Measurements from ENCODE around the gene ITIH3. TPM values are rescaled to one million over a fixed set of nuclear protein-coding genes. Genes with fewer than 3 reads are reported as not detected.
A peak's percentile ranks its signal among the peaks of the same experiment; 100 is the strongest.

The ITIH3 gene
- total RNA-seq, 1 donor from 2014 or later, result not detected

DNA sequence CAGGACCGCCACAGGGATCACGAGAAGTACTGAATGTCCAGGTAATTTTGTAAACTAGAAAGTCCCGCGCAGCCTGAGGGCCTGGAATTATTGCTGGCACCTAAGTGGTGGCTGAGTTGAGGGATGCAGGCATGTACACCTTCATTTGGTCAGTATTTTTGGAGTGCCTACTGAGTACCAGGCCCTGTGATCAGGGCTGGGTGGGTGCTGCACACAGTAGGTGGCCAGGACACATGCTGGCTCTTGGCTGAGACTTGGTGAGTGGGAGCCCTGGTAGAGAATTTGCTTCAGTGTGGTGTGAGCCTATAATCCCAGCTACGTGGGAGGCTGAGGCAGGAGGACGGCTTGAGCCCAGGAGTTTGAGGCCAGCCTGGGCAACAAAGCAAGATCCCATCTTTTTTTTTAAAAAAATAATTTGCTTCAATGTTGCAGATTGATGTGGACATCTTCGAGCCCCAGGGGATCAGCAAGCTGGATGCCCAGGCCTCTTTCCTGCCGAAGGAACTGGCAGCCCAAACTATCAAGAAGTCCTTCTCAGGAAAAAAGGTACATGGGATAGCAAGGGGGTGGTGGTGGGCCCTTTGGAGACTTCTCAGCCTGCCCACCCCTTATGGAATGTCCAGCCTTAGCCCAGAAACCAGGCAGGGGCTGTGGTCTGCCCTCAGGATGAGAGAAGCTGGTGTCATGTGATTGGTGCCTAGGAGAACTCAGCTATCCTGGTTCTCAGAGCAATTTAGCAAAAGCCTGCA is 14.6 kb upstream of the ITIH3 start:
- DNase-seq, result no peak

DNA sequence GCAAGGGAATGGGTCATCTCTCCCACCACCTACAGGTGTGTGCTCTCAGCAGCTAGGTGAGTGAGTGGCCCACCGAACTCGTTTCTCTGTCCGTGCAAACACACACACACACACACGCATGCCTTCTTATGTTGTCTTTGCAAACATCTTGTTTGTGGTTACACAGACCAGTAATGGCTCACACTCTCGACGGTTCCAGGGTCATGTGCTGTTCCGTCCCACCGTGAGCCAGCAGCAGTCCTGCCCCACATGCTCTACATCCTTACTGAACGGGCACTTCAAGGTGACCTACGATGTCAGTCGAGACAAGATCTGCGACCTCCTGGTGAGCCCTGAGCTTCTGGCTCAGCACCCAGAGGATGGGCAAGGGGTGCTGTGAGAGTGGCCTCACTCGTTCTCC is 12.9 kb upstream of the ITIH3 start:
- H3K27me3 Mint-ChIP-seq (ENCODE audit: unreplicated experiment), result peaks cover 6% of the 10 kb centered on the region
- H3K9me3 Mint-ChIP-seq (ENCODE audit: unreplicated experiment), result peaks cover 2% of the 10 kb centered on the region
- no peaks in the 10 kb centered on the region for H3K4me1 Mint-ChIP-seq (ENCODE audit: low read depth, unreplicated experiment)
- DNase-seq, result peak; percentile 4
- H3K36me3 Mint-ChIP-seq (ENCODE audit: unreplicated experiment), result no peaks in the 10 kb centered on the region
- H3K4me3 Mint-ChIP-seq (ENCODE audit: unreplicated experiment), result no peak overlapping the region
- H3K27ac Mint-ChIP-seq (ENCODE audit: unreplicated experiment), result no peak overlapping the region
- TF ChIP-seq, protein P1, sequence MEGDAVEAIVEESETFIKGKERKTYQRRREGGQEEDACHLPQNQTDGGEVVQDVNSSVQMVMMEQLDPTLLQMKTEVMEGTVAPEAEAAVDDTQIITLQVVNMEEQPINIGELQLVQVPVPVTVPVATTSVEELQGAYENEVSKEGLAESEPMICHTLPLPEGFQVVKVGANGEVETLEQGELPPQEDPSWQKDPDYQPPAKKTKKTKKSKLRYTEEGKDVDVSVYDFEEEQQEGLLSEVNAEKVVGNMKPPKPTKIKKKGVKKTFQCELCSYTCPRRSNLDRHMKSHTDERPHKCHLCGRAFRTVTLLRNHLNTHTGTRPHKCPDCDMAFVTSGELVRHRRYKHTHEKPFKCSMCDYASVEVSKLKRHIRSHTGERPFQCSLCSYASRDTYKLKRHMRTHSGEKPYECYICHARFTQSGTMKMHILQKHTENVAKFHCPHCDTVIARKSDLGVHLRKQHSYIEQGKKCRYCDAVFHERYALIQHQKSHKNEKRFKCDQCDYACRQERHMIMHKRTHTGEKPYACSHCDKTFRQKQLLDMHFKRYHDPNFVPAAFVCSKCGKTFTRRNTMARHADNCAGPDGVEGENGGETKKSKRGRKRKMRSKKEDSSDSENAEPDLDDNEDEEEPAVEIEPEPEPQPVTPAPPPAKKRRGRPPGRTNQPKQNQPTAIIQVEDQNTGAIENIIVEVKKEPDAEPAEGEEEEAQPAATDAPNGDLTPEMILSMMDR (IDR thresholded peaks at IDR 0.05; ENCODE audit: partially characterized antibody, unreplicated experiment), result no peak

More for the DNA sequence above, 14.6 kb upstream of the ITIH3 start:
- TF ChIP-seq, protein P1 (IDR thresholded peaks at IDR 0.05; ENCODE audit: partially characterized antibody, unreplicated experiment), result no peak
- Mint-ChIP-seq H3K27ac (ENCODE audit: unreplicated experiment) (no peak overlapping the region), H3K4me1 (ENCODE audit: low read depth, unreplicated experiment) (no peaks in the 10 kb centered on the region), H3K9me3 (ENCODE audit: unreplicated experiment) (peaks cover 2% of the 10 kb centered on the region), H3K27me3 (ENCODE audit: unreplicated experiment) (peaks cover 6% of the 10 kb centered on the region), H3K4me3 (ENCODE audit: unreplicated experiment) (no peak overlapping the region), H3K36me3 (ENCODE audit: unreplicated experiment) (no peaks in the 10 kb centered on the region)

DNA sequence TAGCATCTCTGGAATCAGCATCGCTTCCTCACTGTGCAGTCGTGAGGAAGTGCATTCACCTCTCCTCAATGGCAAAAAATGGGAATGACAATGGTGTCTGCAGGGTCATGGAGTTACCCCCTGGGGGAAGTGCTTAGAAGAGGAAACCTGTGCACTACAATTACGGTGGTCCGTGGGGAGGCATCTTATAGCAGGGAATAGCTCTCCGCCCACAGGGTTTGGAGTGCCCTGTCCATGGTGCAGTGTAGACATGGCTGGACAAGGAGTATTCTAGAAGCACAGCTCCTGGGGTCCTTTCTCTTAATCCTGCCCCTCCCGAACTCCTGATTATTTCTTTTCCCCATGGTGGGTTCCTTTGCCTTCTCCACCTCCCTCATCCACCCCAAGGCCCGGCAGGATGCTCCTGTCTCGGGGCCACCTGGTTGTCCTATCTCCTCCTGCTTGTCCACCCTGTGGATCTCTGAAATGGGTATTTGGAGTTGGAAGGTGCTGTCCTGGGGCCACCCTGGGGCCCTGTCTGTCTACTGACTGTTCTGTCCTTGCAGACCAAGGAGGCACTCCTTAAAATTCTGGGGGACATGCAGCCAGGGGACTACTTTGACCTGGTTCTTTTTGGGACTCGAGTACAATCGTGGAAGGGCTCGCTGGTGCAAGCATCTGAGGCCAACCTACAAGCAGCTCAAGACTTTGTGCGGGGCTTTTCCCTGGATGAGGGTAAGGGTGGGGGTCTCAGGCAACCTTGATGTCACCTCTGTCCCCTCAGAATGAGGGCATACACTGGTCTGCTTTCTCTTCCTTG is 12.0 kb upstream of the ITIH3 start:
- H3K4me3 Mint-ChIP-seq (ENCODE audit: unreplicated experiment), result no peak overlapping the region
- no peak for DNase-seq
- peaks cover 2% of the 10 kb centered on the region for H3K9me3 Mint-ChIP-seq (ENCODE audit: unreplicated experiment)
- H3K27ac Mint-ChIP-seq (ENCODE audit: unreplicated experiment), result no peak overlapping the region
- peaks cover 6% of the 10 kb centered on the region for H3K27me3 Mint-ChIP-seq (ENCODE audit: unreplicated experiment)
- H3K4me1 Mint-ChIP-seq (ENCODE audit: low read depth, unreplicated experiment), result no peaks in the 10 kb centered on the region
- TF ChIP-seq, protein P1 (IDR thresholded peaks at IDR 0.05; ENCODE audit: partially characterized antibody, unreplicated experiment), result no peak
- no peaks in the 10 kb centered on the region for H3K36me3 Mint-ChIP-seq (ENCODE audit: unreplicated experiment)

DNA sequence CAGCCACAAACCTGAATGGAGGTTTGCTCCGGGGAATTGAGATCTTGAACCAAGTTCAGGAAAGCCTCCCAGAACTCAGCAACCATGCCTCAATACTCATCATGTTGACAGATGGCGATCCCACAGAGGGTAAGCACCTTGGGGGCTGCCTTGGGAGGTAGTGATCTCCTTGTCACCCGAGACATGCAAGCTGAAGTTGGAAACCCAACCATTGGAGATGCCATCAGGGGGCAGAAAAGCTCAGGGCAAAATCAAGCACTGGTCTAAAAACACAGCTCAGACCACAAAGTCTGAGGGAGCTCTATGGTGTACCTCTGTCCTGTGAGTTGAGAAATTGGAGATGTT is 11.4 kb upstream of the ITIH3 start:
- Mint-ChIP-seq H3K4me3 (ENCODE audit: unreplicated experiment) (no peak overlapping the region), H3K9me3 (ENCODE audit: unreplicated experiment) (peaks cover 2% of the 10 kb centered on the region), H3K27ac (ENCODE audit: unreplicated experiment) (no peak overlapping the region), H3K27me3 (ENCODE audit: unreplicated experiment) (peaks cover 8% of the 10 kb centered on the region), H3K4me1 (ENCODE audit: low read depth, unreplicated experiment) (peaks cover 2% of the 10 kb centered on the region), H3K36me3 (ENCODE audit: unreplicated experiment) (no peaks in the 10 kb centered on the region)
- TF ChIP-seq, protein P1 (IDR thresholded peaks at IDR 0.05; ENCODE audit: partially characterized antibody, unreplicated experiment), result no peak
- peak; percentile 3 for DNase-seq

All from glutamatergic neuron (in vitro differentiated cells).